DND-41 (cell line): ENCODE results near the gene PRSS57.

Source experiments
- ATAC-seq: fragments of 200-7000 bp; cut with Tn5 transposase; 3 replicates; pipeline ENCODE4 v1.9.1; 2021; ENCODE audit warnings: low read depth; ENCODE audit not compliant: insufficient read depth
- DNase-seq: peaks from one replicate; pipeline ENCODE4 v3.0.0-alpha.2; 2020
- H2AFZ ChIP-seq: 2 replicates; pipeline ENCODE4 v1.6.0; 2012; ENCODE audit warnings: low read depth, low read length
- H3K27ac ChIP-seq: 2 replicates; pipeline ENCODE4 v1.5.1; 2012; ENCODE audit warnings: low read length, inconsistent platforms
- H3K27me3 ChIP-seq: fragments of 200-600 bp; sonication (generic); 2 replicates; pipeline ENCODE4 v1.6.0; 2012; ENCODE audit warnings: low read length, mild to moderate bottlenecking, inconsistent platforms; ENCODE audit not compliant: insufficient read depth, poor library complexity
- H3K36me3 ChIP-seq: 2 replicates; pipeline ENCODE4 v1.5.1; 2012; ENCODE audit warnings: low read length, inconsistent platforms; ENCODE audit not compliant: insufficient read depth
- H3K4me1 ChIP-seq: 2 replicates; pipeline ENCODE4 v1.5.1; 2012; ENCODE audit warnings: mild to moderate bottlenecking, low read length; ENCODE audit not compliant: insufficient read depth
- H3K4me2 ChIP-seq: 2 replicates; pipeline ENCODE4 v1.6.0; 2012; ENCODE audit warnings: mild to moderate bottlenecking, moderate library complexity, low read length, inconsistent platforms; ENCODE audit not compliant: insufficient read depth
- H3K4me3 ChIP-seq, 2 experiments: fragments of 200-600 bp in 1 of 2; shearing (Covaris generic) in 1 of 2; 2 replicates each; pipeline ENCODE4 v1.5.1; 2012 to 2016; ENCODE audit warnings: inconsistent platforms in 2 of 2, low read length in 2 of 2, mild to moderate bottlenecking in 2 of 2, low read depth in 1 of 2, moderate library complexity in 1 of 2
- H3K79me2 ChIP-seq: 2 replicates; pipeline ENCODE4 v1.6.0; 2012; ENCODE audit warnings: low read length, inconsistent platforms; ENCODE audit not compliant: insufficient read depth
- H3K9ac ChIP-seq: 2 replicates; pipeline ENCODE4 v1.6.0; 2012; ENCODE audit warnings: low read depth, mild to moderate bottlenecking, inconsistent platforms, low read length, moderate library complexity
- H3K9me3 ChIP-seq: 2 replicates; pipeline ENCODE4 v1.5.1; 2012; ENCODE audit warnings: low read length, moderate library complexity, mild to moderate bottlenecking, inconsistent platforms; ENCODE audit not compliant: insufficient read depth, severe bottlenecking
- H4K20me1 ChIP-seq: 2 replicates; pipeline ENCODE4 v1.6.0; 2012; ENCODE audit warnings: low read length; ENCODE audit not compliant: insufficient read depth
- CTCF ChIP-seq: IDR thresholded peaks from 2 replicates; pipeline ENCODE4 v1.5.1; 2012; ENCODE audit warnings: borderline replicate concordance, low read length, moderate library complexity, mild to moderate bottlenecking; ENCODE audit not compliant: poor library complexity, severe bottlenecking; ENCODE audit errors: extremely low read depth
- EZH2 ChIP-seq: IDR thresholded peaks from 3 replicates; pipeline ENCODE4 v1.6.1; 2012; ENCODE audit warnings: borderline replicate concordance, low read depth, mild to moderate bottlenecking, moderate library complexity, low read length, inconsistent platforms; ENCODE audit not compliant: severe bottlenecking

The PRSS57 gene

GRCh38 chr19:709965-710571 is 14.8 kb upstream of the PRSS57 start:
- TF ChIP-seq EZH2 (no peak), CTCF (no peak)
- H3K9me3 ChIP-seq: no peaks in the 10 kb centered on the region
- H3K27ac ChIP-seq: no peak overlapping the region
- no peaks in the 10 kb centered on the region for H3K4me1 ChIP-seq
- H3K27me3 ChIP-seq: no peaks in the 10 kb centered on the region
- H3K4me3 ChIP-seq: no peak overlapping the region
- H3K79me2 ChIP-seq: no peaks in the 10 kb centered on the region
- H2AFZ ChIP-seq: no peak overlapping the region
- no peaks in the 10 kb centered on the region for H3K36me3 ChIP-seq
- no peak for ATAC-seq
- no peaks in the 10 kb centered on the region for H4K20me1 ChIP-seq
- H3K4me2 ChIP-seq: no peak overlapping the region
- DNase-seq: no peak
- H3K9ac ChIP-seq: no peak overlapping the region

- DNase-seq: no peak
- Histone ChIP-seq H3K36me3 (no peaks in the 10 kb centered on the region), H3K79me2 (no peaks in the 10 kb centered on the region), H3K4me1 (no peaks in the 10 kb centered on the region), H3K9me3 (no peaks in the 10 kb centered on the region), H3K9ac (no peak overlapping the region), H4K20me1 (no peaks in the 10 kb centered on the region), H2AFZ (no peak overlapping the region), H3K27me3 (no peaks in the 10 kb centered on the region), H3K4me3 (no peak overlapping the region), H3K4me2 (no peak overlapping the region), H3K27ac (no peak overlapping the region)
- TF ChIP-seq CTCF (no peak), EZH2 (no peak)
- ATAC-seq: no peak
Observed at GRCh38 chr19:709196-709964, 14.1 kb upstream of the PRSS57 start.

DNA sequence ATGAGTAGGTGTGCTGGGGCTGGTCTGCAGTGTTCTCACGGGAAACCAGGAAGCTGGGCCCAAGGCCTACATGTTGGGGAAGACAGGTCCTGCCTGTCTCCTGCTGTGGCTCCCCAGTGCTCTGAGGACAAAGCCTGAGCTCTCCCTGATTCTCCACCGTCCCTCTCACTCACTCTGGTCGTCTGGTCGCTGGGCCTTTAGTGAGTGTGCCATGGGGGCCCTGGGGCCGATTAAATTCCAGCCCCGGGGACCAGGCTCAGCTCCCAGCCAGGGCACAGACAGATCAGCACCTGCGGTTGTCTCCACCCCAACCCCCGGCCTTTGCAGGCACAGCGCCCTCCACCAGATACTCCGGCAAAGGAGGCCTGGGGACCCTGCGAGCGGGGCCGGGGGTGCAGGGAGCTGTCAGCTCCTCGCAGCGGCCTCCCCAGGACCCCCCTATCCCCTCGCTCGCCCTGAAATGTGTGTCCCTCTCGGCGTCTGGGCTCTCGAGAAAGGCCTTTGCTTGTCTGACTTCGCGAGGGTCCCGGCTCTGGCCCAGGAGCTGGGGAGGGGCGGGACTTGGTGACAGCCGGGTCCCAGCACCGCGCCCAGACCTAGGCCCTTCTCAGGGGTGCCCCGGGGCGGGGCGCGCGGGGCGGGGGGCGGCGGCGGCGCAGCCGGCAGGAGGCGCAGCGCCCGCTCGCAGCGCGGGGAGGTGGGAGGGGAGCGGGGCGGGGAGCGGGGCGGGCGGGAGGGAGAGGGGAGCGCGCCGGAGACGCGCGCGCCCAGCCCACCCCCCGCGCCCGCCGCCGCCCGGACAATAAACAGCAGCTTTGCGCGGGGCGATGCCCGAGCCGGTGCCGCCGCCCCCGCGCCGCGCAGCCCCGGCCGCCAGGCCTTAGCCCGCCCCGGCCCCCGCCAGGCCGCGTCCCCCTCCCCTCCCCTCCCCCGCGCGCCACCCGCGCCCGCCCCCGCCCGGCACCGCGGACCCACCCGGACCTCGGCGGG is 13.2 kb upstream of the PRSS57 start, which contains the start of gene PALM:
TSS of gene PALM (plus strand) at position 782 of the 990 bp plus-strand sequence. CDS start 212 bp downstream, outside the sequence.
- Histone ChIP-seq H3K4me2 (no peak within 1 kb of the TSS), H2AFZ (no peak within 1 kb of the TSS), H3K9ac (no peak within 1 kb of the TSS)

More for the DNA sequence above, 13.2 kb upstream of the PRSS57 start, which contains the start of gene PALM:
- ATAC-seq (no peak), DNase-seq (no peak)
- no peaks in the 10 kb centered on the region for H3K27me3 ChIP-seq
- H4K20me1 ChIP-seq: no peaks in the 10 kb centered on the region
- no peaks in the 10 kb centered on the region for H3K36me3 ChIP-seq
- H3K4me3 ChIP-seq: no peak within 1 kb of the TSS
- H3K9me3 ChIP-seq: no peaks in the 10 kb centered on the region
- H3K79me2 ChIP-seq: no peaks in the 10 kb centered on the region
- H3K4me1 ChIP-seq: no peaks in the 10 kb centered on the region
- TF ChIP-seq EZH2 (no peak), CTCF (no peak)
- no peak within 1 kb of the TSS for H3K27ac ChIP-seq
